ENCODE measurements around the gene SRRM4.

The SRRM4 gene

GRCh38 chr12:119175081-119175480 is 193.7 kb downstream of the SRRM4 start:
- DNase-seq, result no peak

- no peak for DNase-seq
These were observed 195.1 kb downstream of the SRRM4 start for GRCh38 chr12:119176267-119177055.

- DNase-seq, result no peak
These were observed 195.7 kb downstream of the SRRM4 start for GRCh38 chr12:119177056-119177325.

GRCh38 chr12:119177724-119178380 is 196.5 kb downstream of the SRRM4 start:
- DNase-seq, result no peak

GRCh38 chr12:119178544-119179334 is 197.4 kb downstream of the SRRM4 start, which contains the start of gene HSPB8:
Gene HSPB8 (plus strand): TSS chr12:119178931. CDS start chr12:119179313, 382 bp downstream.
- peak; percentile 55 for DNase-seq

GRCh38 chr12:119179335-119180021 is 198.1 kb downstream of the SRRM4 start:
- DNase-seq, result no peak

GRCh38 chr12:119180380-119181040 is 199.2 kb downstream of the SRRM4 start:
- no peak for DNase-seq

GRCh38 chr12:119181202-119181601 is 199.9 kb downstream of the SRRM4 start:
- no peak for DNase-seq

- DNase-seq, result no peak
These were observed 200.6 kb downstream of the SRRM4 start for GRCh38 chr12:119181944-119182343.

- DNase-seq, result no peak
These were observed 201.6 kb downstream of the SRRM4 start for GRCh38 chr12:119182701-119183493.

GRCh38 chr12:119183942-119184695 is 202.8 kb downstream of the SRRM4 start:
- DNase-seq, result no peak

- DNase-seq, result no peak
These were observed 213.9 kb downstream of the SRRM4 start for GRCh38 chr12:119195256-119195655.

- no peak for DNase-seq
These were observed 217.1 kb downstream of the SRRM4 start for GRCh38 chr12:119198440-119198839.

GRCh38 chr12:119200601-119201000 is 219.3 kb downstream of the SRRM4 start:
- DNase-seq, result no peak

GRCh38 chr12:119201789-119202543 is 220.6 kb downstream of the SRRM4 start:
- peak; percentile 12 for DNase-seq

GRCh38 chr12:119202544-119202943 is 221.2 kb downstream of the SRRM4 start:
- DNase-seq, result no peak

GRCh38 chr12:119204131-119204530 is 222.8 kb downstream of the SRRM4 start:
- DNase-seq, result no peak

- DNase-seq, result no peak
These were observed 223.4 kb downstream of the SRRM4 start for GRCh38 chr12:119204671-119205285.

- no peak for DNase-seq
These were observed 225.2 kb downstream of the SRRM4 start for GRCh38 chr12:119206348-119207062.

All from NCI-H1105 treated with DMSO at 0.1 percent for 48 hours (cell line).